H1 (cell line): ENCODE measurements around the gene CPLANE2. TPM values are rescaled to one million over a fixed set of nuclear protein-coding genes. Genes with fewer than 3 reads are reported as not detected.

Experiments used
- CHD2 ChIP-seq: IDR thresholded peaks from 2 replicates; pipeline ENCODE4 v1.6.1; 2012; ENCODE audit warnings: low read length, improper control_type of control experiment
- MAFK ChIP-seq: IDR thresholded peaks from 2 replicates; pipeline ENCODE4 v1.6.1; 2012; ENCODE audit warnings: low read depth, mild to moderate bottlenecking, improper control_type of control experiment, low read length
- PHF8 ChIP-seq: fragments of 200-600 bp; sonication (generic); conservative IDR thresholded peaks from 2 replicates; pipeline ENCODE4 v1.7.1; 2012; ENCODE audit warnings: low read depth, mild to moderate bottlenecking, inconsistent platforms, low read length, moderate library complexity
- SUZ12 ChIP-seq: fragments of 200-600 bp; sonication (generic); IDR thresholded peaks from 2 replicates; pipeline ENCODE4 v1.6.1; 2012; ENCODE audit warnings: mild to moderate bottlenecking, inconsistent platforms, low read length, moderate library complexity, mixed read lengths
- polyA plus RNA-seq, 7 experiments: library from polyadenylated mRNA; depleted of rRNA in 3 of 7; stranded (reverse) in 5 of 7; unstranded in 2 of 7; fragments of >200 nt in 5 of 7; fragments of 200-250 nt in 2 of 7; gene quantifications; 1 replicate in 5 of 7; 2 replicates in 1 of 7; 4 replicates in 1 of 7; pipeline versions ENCODE4 v1.2.1 to v1.2.3, GENCODE V29; 2011 to 2013; ENCODE audit warnings: missing spikeins in 2 of 7, mixed read lengths in 2 of 7
- total RNA-seq: library from RNA; stranded (reverse); fragmentation: NEBNext Ultra II Directional; extraction: Animal tissue kit (Norgen Biotek cat#: 25700); gene quantifications from 2 replicates; pipeline ENCODE4 v1.2.1, GENCODE V29; 2021
- TF ChIP-seq, protein P1 (sequence below), 3 experiments: IDR thresholded peaks; 1 replicate in 2 of 3; 2 replicates in 1 of 3; pipeline versions ENCODE4 v1.5.1 to v1.6.1; 2011; ENCODE audit warnings: low read length in 3 of 3, mild to moderate bottlenecking in 3 of 3, inconsistent platforms in 2 of 3, low read depth in 1 of 3, moderate library complexity in 1 of 3; ENCODE audit not compliant: insufficient read depth in 1 of 3; ENCODE audit errors: control extremely low read depth in 1 of 3

Gene CPLANE2
- total and polyA plus RNA-seq, 2 of the 8 experiments (the other 6 are each of a cell fraction or from before 2014, with no cell fraction given) = 2.3 to 2.5 TPM

DNA sequence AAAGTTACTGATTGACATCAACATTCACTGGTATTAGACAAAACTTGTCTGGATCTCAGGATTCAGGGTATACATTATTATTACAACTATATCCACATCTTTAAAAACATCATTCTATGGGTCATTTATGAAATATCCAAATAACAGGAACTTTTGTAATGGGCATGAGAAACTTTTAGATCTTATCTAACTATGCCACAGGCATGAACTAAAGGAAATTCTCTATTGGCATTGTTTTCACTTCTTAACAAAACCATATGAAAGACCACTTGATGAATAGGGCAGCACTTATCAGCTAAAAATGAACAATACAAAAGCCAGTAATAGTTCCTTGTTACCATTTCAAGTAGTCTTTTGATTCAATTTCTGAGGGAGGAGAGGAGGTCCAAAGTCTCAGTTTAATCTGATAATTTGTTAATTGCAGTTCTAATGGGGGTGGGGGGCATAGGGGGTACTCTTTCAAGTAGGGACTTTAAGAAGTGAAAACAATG lies 30.8 kb upstream of the CPLANE2 start (continued):
- TF ChIP-seq, protein P1, sequence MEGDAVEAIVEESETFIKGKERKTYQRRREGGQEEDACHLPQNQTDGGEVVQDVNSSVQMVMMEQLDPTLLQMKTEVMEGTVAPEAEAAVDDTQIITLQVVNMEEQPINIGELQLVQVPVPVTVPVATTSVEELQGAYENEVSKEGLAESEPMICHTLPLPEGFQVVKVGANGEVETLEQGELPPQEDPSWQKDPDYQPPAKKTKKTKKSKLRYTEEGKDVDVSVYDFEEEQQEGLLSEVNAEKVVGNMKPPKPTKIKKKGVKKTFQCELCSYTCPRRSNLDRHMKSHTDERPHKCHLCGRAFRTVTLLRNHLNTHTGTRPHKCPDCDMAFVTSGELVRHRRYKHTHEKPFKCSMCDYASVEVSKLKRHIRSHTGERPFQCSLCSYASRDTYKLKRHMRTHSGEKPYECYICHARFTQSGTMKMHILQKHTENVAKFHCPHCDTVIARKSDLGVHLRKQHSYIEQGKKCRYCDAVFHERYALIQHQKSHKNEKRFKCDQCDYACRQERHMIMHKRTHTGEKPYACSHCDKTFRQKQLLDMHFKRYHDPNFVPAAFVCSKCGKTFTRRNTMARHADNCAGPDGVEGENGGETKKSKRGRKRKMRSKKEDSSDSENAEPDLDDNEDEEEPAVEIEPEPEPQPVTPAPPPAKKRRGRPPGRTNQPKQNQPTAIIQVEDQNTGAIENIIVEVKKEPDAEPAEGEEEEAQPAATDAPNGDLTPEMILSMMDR (IDR thresholded peaks at IDR 0.05; ENCODE audit: control extremely low read depth in 1 of 3, insufficient read depth in 1 of 3, low read depth in 1 of 3, low read length in 3 of 3) = no peak
- TF ChIP-seq MAFK (no peak), PHF8 (no peak), CHD2 (no peak), SUZ12 (no peak)
